HFFc6 (cell line): ENCODE data around the gene DDOST. TPM values are rescaled to one million over a fixed set of nuclear protein-coding genes. Genes with fewer than 3 reads are reported as not detected.
A peak's percentile ranks its signal among the peaks of the same experiment; 100 is the strongest.

ENCODE experiments used
- DNase-seq: peaks from one replicate; pipeline ENCODE4 v3.0.0-alpha.2; 2018
- H3K27ac Mint-ChIP-seq: 2 replicates; pipeline ENCODE4 v1.8.0; 2020; ENCODE audit warnings: mild to moderate bottlenecking, mixed read lengths
- H3K27me3 Mint-ChIP-seq: 2 replicates; pipeline ENCODE4 v1.8.0; 2021; ENCODE audit warnings: mild to moderate bottlenecking, moderate library complexity, mixed read lengths; ENCODE audit not compliant: insufficient read depth
- H3K36me3 Mint-ChIP-seq: 2 replicates; pipeline ENCODE4 v1.8.0; 2021; ENCODE audit warnings: low read depth, mixed read lengths
- H3K4me1 Mint-ChIP-seq: 2 replicates; pipeline ENCODE4 v1.8.0; 2020; ENCODE audit warnings: low read depth, mixed read lengths
- H3K4me3 Mint-ChIP-seq: 2 replicates; pipeline ENCODE4 v1.8.0; 2020; ENCODE audit warnings: mild to moderate bottlenecking, moderate library complexity, mixed read lengths
- H3K9me3 Mint-ChIP-seq: 2 replicates; pipeline ENCODE4 v1.8.0; 2020; ENCODE audit warnings: mild to moderate bottlenecking, mixed read lengths
- CTCF ChIP-seq: fragments of 200-600 bp; sonication (generic); IDR thresholded peaks from 2 replicates; pipeline ENCODE4 v1.5.0; 2021; ENCODE audit warnings: antibody characterized with exemption, mild to moderate bottlenecking
- total RNA-seq, 6 experiments: library from RNA; stranded (reverse); fragmentation: NEBNext Ultra II Directional; extraction: Animal tissue kit (Norgen Biotek cat#: 25700); gene quantifications; 2 replicates in 1 of 6; 3 replicates in 5 of 6; pipeline ENCODE4 v1.2.3, GENCODE V29; 2021

Gene DDOST
- total RNA-seq, 6 experiments from 2014 or later: 266 to 291 (median 281) TPM

- peak overlapping the region; percentile 86 for H3K4me3 Mint-ChIP-seq
- no peaks in the 10 kb centered on the region for H3K9me3 Mint-ChIP-seq
- peak; percentile 75 for DNase-seq
- peaks cover 5% of the 10 kb centered on the region for H3K27me3 Mint-ChIP-seq
- no peak for TF ChIP-seq CTCF
- H3K36me3 Mint-ChIP-seq: peaks cover 11% of the 10 kb centered on the region; the same call in 1 of the 2 replicates
- H3K27ac Mint-ChIP-seq: peak overlapping the region; percentile 98
- peaks cover 44% of the 10 kb centered on the region for H3K4me1 Mint-ChIP-seq
Observed at GRCh38 chr1:20698195-20698910, 37.2 kb upstream of the DDOST start.

GRCh38 chr1:20697563-20697962 lies 36.4 kb upstream of the DDOST start:
- H3K4me3 Mint-ChIP-seq: peak overlapping the region; percentile 91
- H3K27ac Mint-ChIP-seq: peak overlapping the region; percentile 98
- no peaks in the 10 kb centered on the region for H3K9me3 Mint-ChIP-seq
- peaks cover 6% of the 10 kb centered on the region; the same call in 1 of the 2 replicates for H3K36me3 Mint-ChIP-seq
- H3K27me3 Mint-ChIP-seq: peaks cover 5% of the 10 kb centered on the region
- TF ChIP-seq CTCF: no peak
- no peak for DNase-seq
- H3K4me1 Mint-ChIP-seq: peaks cover 44% of the 10 kb centered on the region

- no peaks in the 10 kb centered on the region for H3K9me3 Mint-ChIP-seq
- DNase-seq: peak; percentile 96
- peak overlapping the region; percentile 91 for H3K4me3 Mint-ChIP-seq
- peak overlapping the region; percentile 98 for H3K27ac Mint-ChIP-seq
- TF ChIP-seq CTCF: peak; percentile 99
- peaks cover 5% of the 10 kb centered on the region for H3K27me3 Mint-ChIP-seq
- H3K4me1 Mint-ChIP-seq: peaks cover 51% of the 10 kb centered on the region
- H3K36me3 Mint-ChIP-seq: peaks cover 6% of the 10 kb centered on the region; the same call in 1 of the 2 replicates
Observed at GRCh38 chr1:20696397-20697333, 35.5 kb upstream of the DDOST start.

- Mint-ChIP-seq H3K27ac (no peak overlapping the region), H3K4me3 (peak overlapping the region; percentile 91), H3K4me1 (peaks cover 47% of the 10 kb centered on the region), H3K36me3 (peaks cover 6% of the 10 kb centered on the region; the same call in 1 of the 2 replicates), H3K27me3 (peaks cover 5% of the 10 kb centered on the region), H3K9me3 (no peaks in the 10 kb centered on the region)
- no peak for TF ChIP-seq CTCF
- DNase-seq: no peak
Observed at GRCh38 chr1:20695515-20695914, 34.3 kb upstream of the DDOST start.

- Mint-ChIP-seq H3K36me3 (peaks cover 5% of the 10 kb centered on the region; the same call in 1 of the 2 replicates), H3K27me3 (peaks cover 3% of the 10 kb centered on the region), H3K4me3 (no peak overlapping the region), H3K4me1 (peaks cover 34% of the 10 kb centered on the region), H3K27ac (no peak overlapping the region), H3K9me3 (no peaks in the 10 kb centered on the region)
- DNase-seq: no peak
- TF ChIP-seq CTCF: no peak
Observed at GRCh38 chr1:20693623-20694022, 32.5 kb upstream of the DDOST start.
